IMR-90 (cell line): ENCODE measurements around the gene RGS14. TPM values are rescaled to one million over a fixed set of nuclear protein-coding genes. Genes with fewer than 3 reads are reported as not detected.

Experiments used
- ATAC-seq: fragments of 200-7000 bp; cut with Tn5 transposase; 2 replicates; pipeline ENCODE4 v1.9.1; 2020; ENCODE audit warnings: low read depth, mild to moderate bottlenecking, moderate library complexity
- BruUV-seq: library from RNA; stranded (reverse); fragments of 400-500 nt; replicated peaks from 2 replicates; lab custom pipeline; 2021; lab: Mats Ljungman, UMichigan
- CTCF ChIA-PET: fragments of 300-600 bp; formaldehyde crosslinking; extraction: SDS; loops from one replicate; lab custom pipeline; 2021; ENCODE audit warnings: antibody characterized with exemption; lab: Yijun Ruan, JAX
- POLR2A ChIA-PET: fragments of 300-600 bp; sonication (Branson Sonifier 250); formaldehyde crosslinking; loops from one replicate; lab custom pipeline; 2022; ENCODE audit warnings: antibody characterized with exemption; ENCODE audit not compliant: unreplicated experiment; lab: Charles Lee
- DNase-seq: peaks from one replicate; pipeline ENCODE4 v3.0.0; 2013
- H2AFZ ChIP-seq: replicated peaks from 2 replicates; pipeline ENCODE3; 2013; ENCODE audit warnings: low read length, mild to moderate bottlenecking; ENCODE audit not compliant: poor library complexity
- H2AK5ac ChIP-seq: 2 replicates; pipeline ENCODE4 v1.6.1; 2013; ENCODE audit warnings: low read depth, low read length, inconsistent platforms
- H2AK9ac ChIP-seq: replicated peaks from 2 replicates; pipeline ENCODE3; 2013; ENCODE audit warnings: mild to moderate bottlenecking, low read depth, low read length, moderate library complexity; ENCODE audit not compliant: poor library complexity
- H2BK120ac ChIP-seq: 2 replicates; pipeline ENCODE4 v1.6.1; 2013; ENCODE audit warnings: low read depth, low read length, inconsistent platforms
- H2BK15ac ChIP-seq: 3 replicates; pipeline ENCODE4 v1.6.1; 2013; ENCODE audit warnings: low read depth, low read length, inconsistent platforms
- H2BK20ac ChIP-seq: 2 replicates; pipeline ENCODE4 v1.6.1; 2013; ENCODE audit warnings: low read depth, mild to moderate bottlenecking, inconsistent platforms, low read length, moderate library complexity
- H2BK5ac ChIP-seq: 2 replicates; pipeline ENCODE4 v1.6.1; 2013; ENCODE audit warnings: mild to moderate bottlenecking, low read depth, low read length, inconsistent platforms; ENCODE audit not compliant: poor library complexity, severe bottlenecking
- H3K14ac ChIP-seq: replicated peaks from 2 replicates; pipeline ENCODE4 v1.6.1; 2013; ENCODE audit warnings: low read depth, low read length, inconsistent platforms
- H3K18ac ChIP-seq: 2 replicates; pipeline ENCODE4 v1.6.1; 2013; ENCODE audit warnings: low read depth, low read length, control low read depth
- H3K23ac ChIP-seq: 2 replicates; pipeline ENCODE4 v1.6.1; 2013; ENCODE audit warnings: low read depth, low read length, inconsistent platforms
- H3K27ac ChIP-seq: 2 replicates; pipeline ENCODE4 v1.5.1; 2013; ENCODE audit warnings: mild to moderate bottlenecking, control low read depth, low read length; ENCODE audit not compliant: insufficient read depth
- H3K27me3 ChIP-seq: 2 replicates; pipeline ENCODE4 v1.6.1; 2013; ENCODE audit warnings: low read length; ENCODE audit not compliant: control insufficient read depth, insufficient read depth
- H3K36me3 ChIP-seq: 2 replicates; pipeline ENCODE4 v1.6.1; 2013; ENCODE audit warnings: low read length, mixed read lengths; ENCODE audit not compliant: control insufficient read depth, insufficient read depth
- H3K4ac ChIP-seq: 2 replicates; pipeline ENCODE4 v1.6.1; 2013; ENCODE audit warnings: low read depth, low read length, inconsistent platforms
- H3K4me1 ChIP-seq: 2 replicates; pipeline ENCODE4 v1.6.1; 2013; ENCODE audit warnings: low read length, mixed read lengths; ENCODE audit not compliant: control insufficient read depth, insufficient read depth
- H3K4me2 ChIP-seq: 2 replicates; pipeline ENCODE4 v1.6.1; 2013; ENCODE audit warnings: low read depth, mild to moderate bottlenecking, control low read depth, low read length, moderate library complexity
- H3K4me3 ChIP-seq: 2 replicates; pipeline ENCODE4 v1.5.1; 2013; ENCODE audit warnings: low read depth, mild to moderate bottlenecking, control low read depth, low read length, moderate library complexity; ENCODE audit not compliant: insufficient read depth
- H3K56ac ChIP-seq: 2 replicates; pipeline ENCODE4 v1.6.1; 2013; ENCODE audit warnings: low read length, inconsistent platforms; ENCODE audit not compliant: insufficient read depth; ENCODE audit errors: extremely low read depth
- H3K79me1 ChIP-seq, 2 experiments: 2 replicates each; pipeline ENCODE4 v1.6.1; 2013; ENCODE audit warnings: low read length in 2 of 2, inconsistent platforms in 1 of 2, low read depth in 1 of 2
- H3K9ac ChIP-seq: 2 replicates; pipeline ENCODE4 v1.6.1; 2013; ENCODE audit warnings: low read depth, low read length, control low read depth
- H3K9me1 ChIP-seq: 2 replicates; pipeline ENCODE4 v1.6.1; 2013; ENCODE audit warnings: low read length, inconsistent platforms; ENCODE audit not compliant: insufficient read depth
- H3K9me3 ChIP-seq: 2 replicates; pipeline ENCODE4 v1.6.1; 2013; ENCODE audit warnings: low read length; ENCODE audit not compliant: control insufficient read depth, insufficient read depth
- H4K20me1 ChIP-seq: 2 replicates; pipeline ENCODE4 v1.6.1; 2013; ENCODE audit warnings: low read length, inconsistent platforms; ENCODE audit not compliant: insufficient read depth
- H4K5ac ChIP-seq: 2 replicates; pipeline ENCODE4 v1.6.1; 2013; ENCODE audit warnings: mild to moderate bottlenecking, low read depth, low read length, control low read depth
- H4K8ac ChIP-seq, 2 experiments: 2 replicates each; pipeline ENCODE4 v1.6.1; 2013; ENCODE audit warnings: low read depth in 2 of 2, low read length in 2 of 2, control low read depth in 1 of 2, inconsistent platforms in 1 of 2
- H4K91ac ChIP-seq: 2 replicates; pipeline ENCODE4 v1.6.1; 2013; ENCODE audit warnings: low read depth, low read length, inconsistent platforms; ENCODE audit not compliant: insufficient read depth
- CEBPB ChIP-seq: IDR thresholded peaks from 2 replicates; pipeline ENCODE4 v1.6.1; 2012; ENCODE audit warnings: low read depth, low read length, improper control_type of control experiment
- CHD1 ChIP-seq: IDR thresholded peaks from 2 replicates; pipeline ENCODE4 v1.6.1; 2012; ENCODE audit warnings: low read depth, low read length, improper control_type of control experiment
- CTCF ChIP-seq: conservative IDR thresholded peaks from 2 replicates; pipeline ENCODE4 v1.5.1; 2012; ENCODE audit warnings: mild to moderate bottlenecking, low read depth, low read length, improper control_type of control experiment
- ELK1 ChIP-seq: fragments of 150-350 bp; IDR thresholded peaks from 2 replicates; pipeline ENCODE4 v1.6.1; 2016; ENCODE audit warnings: low read depth, mild to moderate bottlenecking, low read length, moderate library complexity, borderline replicate concordance
- FOS ChIP-seq: fragments of 150-350 bp; IDR thresholded peaks from 2 replicates; pipeline ENCODE4 v1.6.1; 2016; ENCODE audit warnings: low read depth, low read length
- MAZ ChIP-seq: IDR thresholded peaks from 2 replicates; pipeline ENCODE4 v1.6.1; 2012; ENCODE audit warnings: low read depth, mild to moderate bottlenecking, low read length, improper control_type of control experiment, moderate library complexity, borderline replicate concordance
- MXI1 ChIP-seq: IDR thresholded peaks from 2 replicates; pipeline ENCODE4 v1.6.1; 2012; ENCODE audit warnings: low read depth, mild to moderate bottlenecking, low read length, moderate library complexity, borderline replicate concordance
- NFE2L2 ChIP-seq: fragments of 150-350 bp; IDR thresholded peaks from 2 replicates; pipeline ENCODE4 v1.6.1; 2016; ENCODE audit warnings: low read depth, mild to moderate bottlenecking, low read length
- POLR2A ChIP-seq: IDR thresholded peaks from 2 replicates; pipeline ENCODE4 v1.6.1; 2012; ENCODE audit warnings: mild to moderate bottlenecking, low read depth, low read length
- RAD21 ChIP-seq: IDR thresholded peaks from 2 replicates; pipeline ENCODE4 v1.6.1; 2012; ENCODE audit warnings: low read length, improper control_type of control experiment
- RCOR1 ChIP-seq: IDR thresholded peaks from 2 replicates; pipeline ENCODE4 v1.6.1; 2012; ENCODE audit warnings: mild to moderate bottlenecking, low read length, improper control_type of control experiment; ENCODE audit not compliant: insufficient replicate concordance
- RFX5 ChIP-seq: IDR thresholded peaks from 2 replicates; pipeline ENCODE4 v1.8.0; 2012; ENCODE audit warnings: low read depth, mild to moderate bottlenecking, low read length, moderate library complexity
- SMC3 ChIP-seq: fragments of 150-350 bp; IDR thresholded peaks from 2 replicates; pipeline ENCODE4 v1.6.1; 2016; ENCODE audit warnings: low read depth, mild to moderate bottlenecking, antibody characterized with exemption, low read length, moderate library complexity
- WGBS, 2 experiments: methylation state at CpG; one replicate each; pipeline versions ENCODE4 v1.1.5 to v1.1.7; 2013; ENCODE audit warnings: missing lambda C conversion rate in 2 of 2; ENCODE audit not compliant: insufficient read length in 1 of 2; ENCODE audit errors: extremely low coverage in 2 of 2; 5-methylcytosine and 5-hydroxymethylcytosine counted together
- dilution Hi-C: fragments of 300-500 bp; cut with HindIII; formaldehyde crosslinking; loops from one replicate; pipeline ENCODE4 v1.14.3; 2018; ENCODE audit warnings: low sequenced_read_pairs; ENCODE audit not compliant: unreplicated experiment
- in situ Hi-C: fragments of 300-500 bp; cut with MboI; formaldehyde crosslinking; loops from 3 replicates; pipeline ENCODE4 v1.14.3; 2019; ENCODE audit warnings: low sequenced_read_pairs, inconsistent platforms, mixed read lengths
- intact Hi-C: fragments of 100-400 bp; cut with micrococcal nuclease; formaldehyde crosslinking; loops from 2 replicates; pipeline ENCODE4 v1.10.0; 2022
- polyA plus RNA-seq, 3 experiments: library from polyadenylated mRNA; depleted of rRNA; stranded (reverse); fragments of >200 nt; gene quantifications; 2 replicates each; pipeline ENCODE4 v1.2.3, GENCODE V29; 2012; ENCODE audit warnings: low replicate concordance in 1 of 3
- total RNA-seq: library from RNA; depleted of rRNA; stranded (reverse); fragments of >200 nt; gene quantifications from 2 replicates; pipeline ENCODE4 v1.2.3, GENCODE V29; 2012

RGS14 gene
- total and polyA plus RNA-seq, 2 of the 4 experiments (the other 2 are of a cell fraction): 1.1 to 6.5 TPM

- H2BK15ac ChIP-seq: no peak overlapping the region
- WGBS, 2 experiments: 40% methylated on average over 1 of the region's 5 CpGs; no CpG with 5 or more reads in 1 of the 2 experiments
- no peak overlapping the region for H4K8ac ChIP-seq
- no peak overlapping the region for H4K5ac ChIP-seq
- TF ChIP-seq POLR2A: no peak
- TF ChIP-seq CTCF: no peak
- no peak for TF ChIP-seq MXI1
- TF ChIP-seq RAD21: no peak
- no peak for TF ChIP-seq RCOR1
- no peak for TF ChIP-seq FOS
- TF ChIP-seq NFE2L2: no peak
- no peak for TF ChIP-seq CHD1
- no peak for TF ChIP-seq SMC3
- no peak for TF ChIP-seq ELK1
- no peak for TF ChIP-seq RFX5
- no peak for TF ChIP-seq MAZ
- TF ChIP-seq CEBPB: no peak
- no peak overlapping the region for H3K23ac ChIP-seq
- ChIA-PET POLR2A (no interaction called here), CTCF (no interaction called here)
- no peak overlapping the region for H3K4me2 ChIP-seq
- H3K14ac ChIP-seq: no peak overlapping the region
- no peak overlapping the region for H3K27ac ChIP-seq
- H3K27me3 ChIP-seq: peaks cover 5% of the 10 kb centered on the region; the same call in 1 of the 2 replicates
- H4K91ac ChIP-seq: no peak overlapping the region
- dilution Hi-C loops: no loop called here
- H4K20me1 ChIP-seq: no peaks in the 10 kb centered on the region; the same call in none of the 2 replicates
- no peak overlapping the region for H3K4me3 ChIP-seq
- H3K9ac ChIP-seq: no peak overlapping the region
- DNase-seq: no peak
- no peak overlapping the region for H3K56ac ChIP-seq
- H3K18ac ChIP-seq: no peak overlapping the region
- H2AK9ac ChIP-seq: no peak overlapping the region
- intact Hi-C loops: no loop called here
- H3K9me1 ChIP-seq: peaks cover 5% of the 10 kb centered on the region; the same call in 1 of the 2 replicates
- no peak overlapping the region for H2AFZ ChIP-seq
- in situ Hi-C loops: no loop called here
- no TSS peak for BruUV-seq
- H2BK120ac ChIP-seq: no peak overlapping the region
- no peaks in the 10 kb centered on the region for H3K79me1 ChIP-seq
- H2AK5ac ChIP-seq: no peak overlapping the region
- no peaks in the 10 kb centered on the region for H3K9me3 ChIP-seq
- no peak overlapping the region for H2BK20ac ChIP-seq
- ATAC-seq: no peak
- no peak overlapping the region for H3K4ac ChIP-seq
- H3K4me1 ChIP-seq: peaks cover 4% of the 10 kb centered on the region; the same call in 1 of the 2 replicates
- no peak overlapping the region for H2BK5ac ChIP-seq
- no peaks in the 10 kb centered on the region for H3K36me3 ChIP-seq
Observed at GRCh38 chr5:177374211-177374610, 16.5 kb downstream of the RGS14 start.
